HG03103 (cell line): Measurements from ENCODE around the gene PODXL.
"Not testable (repeated sequence)": the region's sequence is repeated elsewhere in the genome, so short reads cannot be mapped to it uniquely, and the experiment has no call there.

Source experiments
- ATAC-seq: cut with Tn5 transposase; IDR thresholded peaks from one replicate; pipeline ENCODE4 v1.9.1; 2021; ENCODE audit warnings: low read depth; ENCODE audit not compliant: unreplicated experiment

PODXL gene

GRCh38 chr7:131538813-131539179 lies 17.6 kb downstream of the PODXL start:
- ATAC-seq: no peak

DNA sequence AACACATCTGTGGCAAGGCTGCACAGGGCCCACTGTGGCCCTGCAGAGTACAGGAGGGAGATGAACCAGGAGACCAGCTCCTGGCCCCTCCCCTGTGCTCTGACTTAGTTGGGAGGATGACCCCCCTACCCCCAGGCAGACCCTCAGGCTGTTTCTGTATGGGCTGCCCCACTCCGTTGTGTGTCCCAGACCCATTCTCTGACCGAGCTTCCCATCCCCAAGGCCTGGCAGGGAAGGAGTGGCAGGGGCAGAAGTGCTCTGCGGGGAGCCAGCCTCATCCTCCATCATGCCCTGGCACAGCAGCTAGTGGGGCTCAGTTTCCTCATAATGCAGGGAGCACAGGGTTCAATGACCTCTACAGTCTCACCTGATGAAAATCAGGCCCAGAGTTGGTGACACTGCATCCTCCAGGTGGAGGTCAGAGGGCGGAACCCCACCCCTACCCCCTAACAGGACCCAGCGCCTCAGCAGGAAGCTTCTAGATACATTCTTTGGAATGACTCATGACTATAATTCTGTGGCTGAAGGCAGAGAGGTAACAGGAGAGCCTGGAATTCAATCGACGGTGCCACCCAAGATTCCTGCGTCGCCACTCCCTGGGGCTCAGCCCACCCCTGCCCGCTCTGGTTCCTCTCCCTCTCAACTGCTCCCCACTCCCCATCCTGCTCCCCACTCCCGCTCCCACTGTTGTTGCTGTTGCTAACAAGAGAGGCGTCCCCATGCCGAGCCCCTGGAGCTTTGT lies 18.2 kb downstream of the PODXL start:
- ATAC-seq: no peak

DNA sequence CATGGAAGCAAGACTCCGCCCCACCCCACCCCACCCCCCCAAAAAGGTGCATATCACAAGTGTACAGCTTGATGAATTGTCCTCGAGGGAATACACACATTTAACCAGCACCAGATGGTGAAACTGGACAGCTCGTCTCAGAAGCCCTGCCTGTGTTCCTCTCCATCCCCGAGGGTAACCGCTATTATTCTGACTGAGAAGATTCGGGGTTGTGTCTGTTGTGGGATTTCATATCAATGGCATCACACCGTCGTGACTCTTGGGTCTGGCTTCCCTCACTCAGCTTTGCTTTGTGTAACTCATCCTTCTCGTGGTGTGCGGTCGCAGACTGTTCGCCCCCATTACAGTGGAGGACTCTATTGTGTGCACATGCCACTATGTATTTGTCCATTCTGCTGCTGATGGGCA lies 18.9 kb downstream of the PODXL start:
- ATAC-seq: no peak

- ATAC-seq: no peak
Measured at GRCh38 chr7:131536361-131536849, 20.0 kb downstream of the PODXL start.

DNA sequence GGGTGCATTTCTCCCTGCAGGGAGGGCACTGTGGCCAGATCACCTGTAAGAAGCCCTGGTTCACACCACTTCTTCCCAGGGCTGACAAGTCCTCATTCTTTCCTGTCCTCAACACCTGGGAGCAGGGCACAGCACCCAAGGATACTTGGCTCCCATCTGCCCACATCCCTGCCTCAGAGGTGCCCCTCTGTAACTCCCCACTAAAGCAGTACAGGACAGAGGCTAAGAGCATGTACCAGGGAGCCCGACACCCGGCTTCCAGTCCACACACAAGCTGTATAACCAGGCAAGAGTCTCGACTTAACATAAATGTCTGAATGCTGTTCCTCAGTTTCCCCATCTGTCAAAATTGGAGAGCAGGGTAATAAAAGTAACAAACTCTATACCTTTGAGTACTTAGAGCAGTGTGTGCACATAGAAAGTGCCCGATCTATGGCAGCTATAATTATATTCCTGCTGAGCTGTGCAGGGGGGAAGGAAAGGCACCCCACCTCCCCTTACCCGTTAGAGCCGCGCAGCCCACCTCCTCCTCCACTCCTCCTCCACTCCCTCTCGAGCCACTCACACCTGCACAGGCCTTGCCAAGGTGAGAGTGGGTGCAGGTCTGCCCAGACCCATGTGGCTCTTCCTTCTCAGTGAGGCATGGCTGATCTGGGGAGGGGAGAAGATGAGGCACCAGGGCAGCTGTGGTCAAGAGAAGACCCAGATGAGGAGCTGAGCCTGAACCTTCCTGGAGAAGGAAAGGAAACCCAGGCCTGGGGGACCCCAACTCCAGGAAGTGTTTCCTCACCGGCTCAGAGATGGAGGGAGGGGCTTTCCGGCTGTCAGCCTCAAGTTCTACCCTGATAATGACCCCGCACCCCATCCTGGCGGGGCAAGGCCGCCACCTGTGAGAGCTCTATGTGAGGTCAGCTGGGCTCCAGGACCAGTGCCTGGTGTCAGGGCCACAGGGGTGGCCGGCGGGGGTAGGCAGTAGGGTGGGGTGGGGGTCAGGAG lies 22.6 kb downstream of the PODXL start:
- ATAC-seq: no peak

DNA sequence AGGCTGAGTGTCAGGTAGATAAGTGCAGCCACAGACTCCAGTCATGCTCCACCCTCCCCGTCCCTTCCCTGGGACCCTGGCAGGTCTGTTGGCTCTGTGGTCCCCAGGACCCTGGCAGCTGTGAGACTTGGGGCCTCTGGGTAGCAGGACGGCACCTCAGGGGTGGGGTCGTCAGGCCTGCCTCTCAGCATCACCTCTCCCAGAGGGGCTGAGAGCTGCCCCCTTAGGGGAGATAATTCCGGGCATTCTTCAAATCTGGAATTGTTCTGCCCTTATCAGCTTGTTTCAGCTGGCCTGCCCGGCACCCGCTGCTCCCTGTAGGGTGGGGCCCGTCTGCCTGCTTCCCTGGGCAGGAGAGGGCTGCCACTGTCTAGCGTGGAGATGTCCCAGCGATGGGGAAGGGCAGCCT lies 23.3 kb downstream of the PODXL start:
- no peak for ATAC-seq

DNA sequence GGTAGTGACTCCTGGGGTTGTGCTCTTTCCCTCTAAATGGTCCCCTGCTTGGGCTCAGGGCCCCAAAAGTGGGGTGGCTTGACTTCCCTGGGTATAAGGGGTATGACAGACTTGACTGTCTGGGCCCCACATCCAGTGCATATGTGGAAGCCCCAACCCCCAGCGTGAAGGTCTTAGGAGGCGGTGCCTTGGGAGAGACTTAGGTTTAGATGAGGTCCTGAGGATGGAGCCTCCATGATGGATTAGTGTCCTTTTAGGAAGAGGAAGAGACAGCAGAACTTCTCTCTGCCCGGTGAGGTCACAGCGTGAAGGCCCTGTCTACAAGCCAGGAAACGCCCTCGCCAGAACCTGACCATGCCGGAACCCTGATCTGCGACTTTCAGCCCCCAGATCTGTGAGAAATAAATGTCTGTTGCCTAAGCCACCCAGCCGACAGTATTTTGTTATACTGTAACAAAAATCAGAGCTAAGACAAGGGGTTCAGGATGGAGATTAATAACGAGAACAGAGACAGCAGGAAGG lies 23.8 kb downstream of the PODXL start:
- no peak for ATAC-seq

DNA sequence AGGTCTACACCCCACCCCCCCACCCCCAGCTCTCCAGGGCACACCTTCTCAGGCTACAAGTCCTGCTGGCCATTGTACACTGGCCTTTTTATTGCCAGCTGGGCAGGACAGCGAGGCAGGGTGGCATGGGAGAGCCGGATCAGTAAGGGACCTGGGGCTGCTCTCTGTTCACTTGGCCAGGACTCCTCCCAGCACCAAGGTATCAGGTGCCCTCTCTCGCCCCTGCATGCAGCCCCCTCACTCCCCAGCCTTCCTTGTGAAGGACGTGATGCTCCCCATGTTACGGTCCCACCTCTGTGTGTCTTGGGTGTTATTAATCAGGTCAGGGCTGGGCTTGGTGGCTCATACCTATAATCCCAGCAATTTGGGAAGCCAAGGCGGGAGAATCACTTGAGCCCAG lies 26.3 kb downstream of the PODXL start:
- no peak for ATAC-seq

DNA sequence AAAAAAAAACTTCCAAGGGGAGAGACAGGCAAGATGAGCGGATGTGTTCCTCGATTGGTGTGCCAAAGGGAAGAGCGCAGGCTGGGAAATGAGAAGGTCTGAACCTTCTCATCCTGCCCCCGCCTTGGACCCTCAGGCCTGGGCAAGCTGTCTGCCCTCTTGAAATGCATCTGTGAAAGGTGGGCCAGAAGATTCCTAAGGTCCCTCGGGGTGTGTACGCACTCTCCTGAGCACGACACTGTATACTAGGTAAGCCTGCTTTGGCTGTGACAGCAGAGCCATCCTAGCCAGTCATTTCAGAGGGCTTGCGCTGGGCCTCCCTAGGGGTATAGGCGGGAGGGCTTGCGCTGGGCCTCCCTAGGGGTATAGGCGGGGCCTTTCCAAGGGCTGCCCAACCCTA lies 26.8 kb downstream of the PODXL start:
- ATAC-seq: no peak

GRCh38 chr7:131529179-131529578 lies 27.2 kb downstream of the PODXL start:
- ATAC-seq: no peak

DNA sequence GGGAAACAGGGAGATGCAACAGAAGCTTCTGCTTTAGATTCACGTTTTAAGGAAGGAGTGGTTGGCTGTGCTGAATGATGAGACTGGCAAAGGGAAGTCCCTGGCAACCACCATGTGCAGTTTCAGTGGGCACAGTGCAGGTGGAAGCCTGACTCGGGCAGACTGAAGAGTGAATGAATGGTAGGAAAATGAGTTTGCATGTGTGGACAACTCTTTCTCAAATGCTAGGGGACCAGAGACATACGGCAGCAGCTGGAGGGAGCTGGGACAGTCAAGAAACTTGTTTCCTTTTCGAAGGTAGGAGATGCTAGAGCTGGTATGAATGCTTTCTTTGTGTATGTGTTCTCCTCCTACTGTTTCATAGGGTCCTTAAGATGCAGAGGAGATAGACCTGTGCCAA lies 29.0 kb downstream of the PODXL start:
- ATAC-seq: no peak

GRCh38 chr7:131525820-131526219 lies 30.6 kb downstream of the PODXL start:
- ATAC-seq: no peak

DNA sequence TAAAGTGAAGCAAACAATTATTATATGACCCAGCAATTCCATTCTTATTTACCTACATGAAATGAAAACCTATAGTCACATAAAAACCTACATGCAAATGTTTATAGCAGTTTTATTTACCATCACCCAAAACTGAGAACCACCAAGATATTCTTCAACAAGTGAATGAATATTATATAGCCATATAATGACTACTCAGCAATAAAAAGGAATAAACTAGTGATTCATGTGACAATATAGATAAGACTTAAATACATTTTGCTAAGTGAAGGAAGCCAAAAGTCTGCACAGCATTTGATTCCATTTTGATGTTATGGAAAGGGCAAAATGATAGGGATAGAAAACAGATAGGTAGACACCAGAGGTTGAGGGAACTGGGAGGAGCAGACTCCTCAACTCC lies 31.7 kb downstream of the PODXL start:
- ATAC-seq: no peak

DNA sequence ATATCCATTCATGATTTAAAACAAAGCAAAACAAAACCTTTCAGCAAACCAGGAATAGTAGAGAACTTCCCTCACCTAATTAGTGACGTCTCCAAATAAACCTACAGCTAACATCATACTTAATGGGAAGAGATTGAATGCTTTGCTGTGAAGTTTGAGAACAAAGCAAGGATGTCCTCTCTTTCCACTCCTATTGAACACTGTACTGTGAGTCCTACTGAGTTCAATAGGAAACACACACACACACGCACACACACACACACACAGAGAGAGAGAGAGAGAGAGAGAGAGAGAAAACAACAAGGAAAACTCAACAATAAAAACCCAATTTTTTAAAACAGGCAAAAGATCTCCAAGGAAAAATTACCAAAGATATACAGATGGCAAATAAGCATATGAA lies 32.3 kb downstream of the PODXL start:
- ATAC-seq: no peak

DNA sequence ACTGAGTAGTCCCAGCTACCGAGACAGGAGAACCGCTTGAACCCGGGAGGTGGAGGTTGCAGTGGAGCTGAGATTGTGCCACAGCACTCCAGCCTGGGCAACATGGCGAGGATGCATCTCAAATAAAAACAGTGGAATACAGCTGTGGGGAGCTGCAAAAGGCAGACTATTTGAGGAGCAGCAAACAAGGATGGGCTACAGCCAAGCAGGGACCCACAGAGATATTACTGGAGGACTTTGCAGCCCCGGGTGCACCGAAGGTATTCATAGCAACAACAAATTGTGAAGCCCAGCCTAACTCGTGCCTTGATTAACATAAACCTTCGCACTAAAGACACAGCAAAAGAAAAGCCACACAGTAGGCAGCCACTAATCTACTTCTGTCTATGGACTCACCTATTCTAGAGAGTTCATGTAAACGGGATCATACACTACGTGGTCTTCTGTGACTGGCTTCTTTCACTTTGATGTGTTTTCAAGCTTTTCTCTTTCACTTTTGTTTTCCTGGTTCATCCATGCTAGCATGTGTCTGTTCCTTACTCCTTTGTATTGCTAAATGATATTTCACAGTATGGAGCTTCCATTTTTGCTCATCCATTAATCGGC lies 34.0 kb downstream of the PODXL start:
- ATAC-seq: no peak

GRCh38 chr7:131521651-131522163 lies 34.7 kb downstream of the PODXL start:
- ATAC-seq: no peak

DNA sequence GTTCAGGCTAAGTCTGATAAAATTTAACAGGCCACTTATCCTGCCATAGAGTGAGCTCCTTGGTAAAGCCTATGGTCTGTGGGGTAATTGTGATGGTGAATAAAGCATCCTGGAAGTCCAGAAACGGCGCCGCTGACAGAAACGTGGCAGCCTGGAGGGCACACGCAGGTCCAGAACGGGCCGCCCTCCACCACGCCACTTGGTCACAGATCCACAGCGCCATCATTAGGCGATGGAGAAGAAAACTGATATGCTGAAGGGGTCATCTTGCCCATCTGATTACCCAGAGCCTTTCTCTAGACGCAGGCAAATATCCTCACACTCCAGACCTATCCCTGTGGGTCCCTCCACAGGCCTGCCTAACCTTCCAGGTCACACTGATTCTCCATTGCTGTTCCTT lies 37.8 kb downstream of the PODXL start:
- no peak for ATAC-seq

GRCh38 chr7:131517218-131517923 lies 39.1 kb downstream of the PODXL start:
- no peak for ATAC-seq

GRCh38 chr7:131515471-131515870 lies 41.0 kb downstream of the PODXL start:
- not testable (repeated sequence) for ATAC-seq
